ENCODE results near the gene SH3PXD2B.

Gene SH3PXD2B

DNA sequence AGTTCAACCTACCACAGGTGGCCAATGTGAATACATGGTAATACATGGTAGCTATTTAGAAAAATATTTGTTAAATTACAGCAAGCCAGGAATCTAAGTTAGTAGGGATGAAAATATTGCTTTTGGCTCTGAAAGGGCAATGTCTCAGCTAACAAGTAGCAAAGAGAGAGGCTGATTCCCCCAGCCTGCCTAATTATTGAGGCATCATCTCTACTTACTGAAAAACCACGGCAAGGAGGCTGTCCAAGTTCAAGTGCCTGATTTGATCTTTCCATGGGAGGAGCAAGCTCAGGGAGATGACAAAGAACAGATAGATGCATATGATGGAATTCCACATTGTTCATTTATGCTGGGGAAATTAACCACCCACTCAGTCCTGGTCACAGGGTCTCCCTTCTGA is 142.0 kb downstream of the SH3PXD2B start:
- Histone ChIP-seq H2BK12ac (ENCODE audit: low read length) (peak overlapping the region; percentile 48), H4K8ac (ENCODE audit: low read depth, low read length) (no peak overlapping the region), H2BK120ac (ENCODE audit: insufficient read depth, low read length, poor library complexity) (no peak overlapping the region), H3K4me3 (ENCODE audit: low read depth, low read length) (no peak overlapping the region), H3K27ac (ENCODE audit: low read depth, low read length) (no peak overlapping the region), H3K14ac (ENCODE audit: low read length) (no peak overlapping the region), H3K4ac (ENCODE audit: low read depth, low read length) (no peak overlapping the region), H3K4me2 (ENCODE audit: low read length) (no peak overlapping the region), H3K27me3 (ENCODE audit: insufficient read depth, low read length) (no peaks in the 10 kb centered on the region), H3K79me2 (ENCODE audit: control insufficient read depth, insufficient read depth, low read length, poor library complexity) (peaks cover 4% of the 10 kb centered on the region), H2BK5ac (ENCODE audit: low read depth, low read length, poor library complexity) (no peak overlapping the region), H3K23ac (ENCODE audit: low read length) (no peak overlapping the region), H2AK5ac (ENCODE audit: low read length) (no peak overlapping the region), H3K18ac (ENCODE audit: low read length) (no peak overlapping the region), H4K12ac (ENCODE audit: low read depth, low read length) (no peak overlapping the region), H3K4me1 (ENCODE audit: control insufficient read depth in 1 of 2, insufficient read depth in 2 of 2, low read length in 2 of 2) (peaks cover 8 to 16% of the 10 kb centered on the region in 2 experiments), H3K36me3 (ENCODE audit: control insufficient read depth in 1 of 2, insufficient read depth in 2 of 2, low read length in 2 of 2) (no peaks in the 10 kb centered on the region), H3K79me1 (ENCODE audit: low read length) (peaks cover 21% of the 10 kb centered on the region), H4K91ac (ENCODE audit: low read depth, low read length) (no peak overlapping the region), H2AFZ (ENCODE audit: insufficient read depth, low read length, poor library complexity) (no peak overlapping the region), H3K9ac (ENCODE audit: low read length) (no peak overlapping the region), H3K9me3 (ENCODE audit: insufficient read depth, low read depth, low read length) (no peaks in the 10 kb centered on the region)
- no peak for DNase-seq
- WGBS (ENCODE audit: extremely low coverage, insufficient coverage, insufficient read length): no CpG with 5 or more reads among the region's 1 CpG

DNA sequence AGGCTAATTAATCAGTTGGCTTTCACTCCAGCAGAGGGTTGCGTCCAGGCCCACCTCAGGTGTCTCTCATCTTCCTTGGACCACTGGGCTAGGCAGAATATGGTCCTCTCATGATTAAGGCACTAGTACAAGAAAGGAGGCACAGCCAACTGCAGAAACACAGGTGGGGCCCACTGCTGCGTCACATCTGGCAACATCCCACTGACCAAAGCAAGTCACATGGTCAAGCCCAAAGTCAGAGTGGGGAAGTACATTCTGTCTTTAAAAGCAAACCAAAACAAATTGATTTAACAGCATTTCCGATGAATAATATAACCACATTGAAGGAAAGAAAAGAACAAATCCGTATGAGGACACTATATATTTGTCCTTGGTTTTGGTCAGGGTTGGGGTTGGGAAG is 142.7 kb downstream of the SH3PXD2B start:
- H2AFZ ChIP-seq (ENCODE audit: insufficient read depth, low read length, poor library complexity): no peak overlapping the region
- H2BK120ac ChIP-seq (ENCODE audit: insufficient read depth, low read length, poor library complexity): peak overlapping the region; percentile 25
- no peak overlapping the region for H3K14ac ChIP-seq (ENCODE audit: low read length)
- no peak for DNase-seq
- H4K12ac ChIP-seq (ENCODE audit: low read depth, low read length): no peak overlapping the region
- peaks cover 8 to 16% of the 10 kb centered on the region in 2 experiments for H3K4me1 ChIP-seq (ENCODE audit: control insufficient read depth in 1 of 2, insufficient read depth in 2 of 2, low read length in 2 of 2)
- no peak overlapping the region for H3K4me2 ChIP-seq (ENCODE audit: low read length)
- H3K4me3 ChIP-seq (ENCODE audit: low read depth, low read length): no peak overlapping the region
- WGBS (ENCODE audit: extremely low coverage, insufficient coverage, insufficient read length): no CpG with 5 or more reads among the region's 4 CpGs
- H3K9me3 ChIP-seq (ENCODE audit: insufficient read depth, low read depth, low read length): no peaks in the 10 kb centered on the region
- no peaks in the 10 kb centered on the region for H3K27me3 ChIP-seq (ENCODE audit: insufficient read depth, low read length)
- no peak overlapping the region for H2AK5ac ChIP-seq (ENCODE audit: low read length)
- H3K79me2 ChIP-seq (ENCODE audit: control insufficient read depth, insufficient read depth, low read length, poor library complexity): peaks cover 4% of the 10 kb centered on the region
- no peak overlapping the region for H3K9ac ChIP-seq (ENCODE audit: low read length)
- no peak overlapping the region for H4K8ac ChIP-seq (ENCODE audit: low read depth, low read length)
- no peak overlapping the region for H3K27ac ChIP-seq (ENCODE audit: low read depth, low read length)
- H3K4ac ChIP-seq (ENCODE audit: low read depth, low read length): no peak overlapping the region
- H4K91ac ChIP-seq (ENCODE audit: low read depth, low read length): no peak overlapping the region
- H2BK5ac ChIP-seq (ENCODE audit: low read depth, low read length, poor library complexity): no peak overlapping the region
- peak overlapping the region; percentile 12 for H2BK12ac ChIP-seq (ENCODE audit: low read length)
- H3K23ac ChIP-seq (ENCODE audit: low read length): no peak overlapping the region
- H3K79me1 ChIP-seq (ENCODE audit: low read length): peaks cover 21% of the 10 kb centered on the region
- H3K18ac ChIP-seq (ENCODE audit: low read length): no peak overlapping the region
- no peaks in the 10 kb centered on the region for H3K36me3 ChIP-seq (ENCODE audit: control insufficient read depth in 1 of 2, insufficient read depth in 2 of 2, low read length in 2 of 2)

DNA sequence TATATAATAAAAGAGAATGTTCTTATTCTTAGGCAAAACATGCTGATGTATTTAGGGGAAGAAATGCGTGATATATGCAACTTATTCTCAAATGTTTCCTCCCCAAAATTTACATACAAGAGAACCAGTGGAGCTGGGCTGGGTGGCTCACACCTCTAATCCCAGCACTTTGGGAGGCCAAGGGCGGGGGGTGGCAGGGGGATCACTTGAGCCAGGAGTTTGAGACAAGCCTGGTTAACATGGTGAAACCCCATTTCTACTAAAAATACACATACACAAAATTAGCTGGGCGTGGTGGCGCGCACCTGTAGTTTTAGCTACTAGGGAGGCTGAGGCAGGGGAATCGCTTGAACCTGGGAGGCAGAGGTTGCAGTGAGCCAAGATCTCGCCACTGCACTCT is 143.3 kb downstream of the SH3PXD2B start:
- Histone ChIP-seq H3K9me3 (ENCODE audit: insufficient read depth, low read depth, low read length) (no peaks in the 10 kb centered on the region), H3K14ac (ENCODE audit: low read length) (no peak overlapping the region), H3K4me1 (ENCODE audit: control insufficient read depth in 1 of 2, insufficient read depth in 2 of 2, low read length in 2 of 2) (peaks cover 8 to 12% of the 10 kb centered on the region in 2 experiments), H2BK12ac (ENCODE audit: low read length) (no peak overlapping the region), H3K9ac (ENCODE audit: low read length) (no peak overlapping the region), H3K18ac (ENCODE audit: low read length) (no peak overlapping the region), H3K79me2 (ENCODE audit: control insufficient read depth, insufficient read depth, low read length, poor library complexity) (peaks cover 2% of the 10 kb centered on the region), H3K36me3 (ENCODE audit: control insufficient read depth in 1 of 2, insufficient read depth in 2 of 2, low read length in 2 of 2) (no peaks in the 10 kb centered on the region), H2BK120ac (ENCODE audit: insufficient read depth, low read length, poor library complexity) (no peak overlapping the region), H3K4me3 (ENCODE audit: low read depth, low read length) (no peak overlapping the region), H4K8ac (ENCODE audit: low read depth, low read length) (no peak overlapping the region), H3K4ac (ENCODE audit: low read depth, low read length) (no peak overlapping the region), H3K27ac (ENCODE audit: low read depth, low read length) (no peak overlapping the region), H2AK5ac (ENCODE audit: low read length) (no peak overlapping the region), H4K12ac (ENCODE audit: low read depth, low read length) (no peak overlapping the region), H2BK5ac (ENCODE audit: low read depth, low read length, poor library complexity) (no peak overlapping the region), H4K91ac (ENCODE audit: low read depth, low read length) (no peak overlapping the region), H3K27me3 (ENCODE audit: insufficient read depth, low read length) (no peaks in the 10 kb centered on the region), H2AFZ (ENCODE audit: insufficient read depth, low read length, poor library complexity) (no peak overlapping the region), H3K23ac (ENCODE audit: low read length) (no peak overlapping the region), H3K4me2 (ENCODE audit: low read length) (no peak overlapping the region), H3K79me1 (ENCODE audit: low read length) (peaks cover 16% of the 10 kb centered on the region)
- WGBS (ENCODE audit: extremely low coverage, insufficient coverage, insufficient read length): no CpG with 5 or more reads among the region's 7 CpGs
- no peak for DNase-seq

DNA sequence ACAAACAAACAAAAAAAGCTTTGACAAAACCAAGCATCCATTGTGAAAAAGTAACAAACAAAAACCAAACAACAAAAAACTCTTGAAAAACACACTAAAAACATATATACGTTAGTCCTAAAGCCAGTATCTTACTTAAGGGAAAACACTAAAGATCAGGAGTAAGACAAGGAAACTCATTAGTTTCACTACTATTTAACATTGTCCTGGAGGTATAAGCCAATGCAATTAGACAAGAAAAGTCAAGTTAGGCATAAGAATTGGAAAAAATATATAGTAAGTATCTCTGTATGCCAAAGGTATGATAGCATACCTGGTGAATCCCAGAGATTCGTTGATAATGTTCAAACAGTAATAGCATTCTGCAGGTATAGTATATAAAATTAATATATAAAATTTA is 148.9 kb downstream of the SH3PXD2B start:
- H4K91ac ChIP-seq (ENCODE audit: low read depth, low read length): no peak overlapping the region
- no peaks in the 10 kb centered on the region for H3K36me3 ChIP-seq (ENCODE audit: control insufficient read depth in 1 of 2, insufficient read depth in 2 of 2, low read length in 2 of 2)
- H2BK120ac ChIP-seq (ENCODE audit: insufficient read depth, low read length, poor library complexity): no peak overlapping the region
- no peak overlapping the region for H2AFZ ChIP-seq (ENCODE audit: insufficient read depth, low read length, poor library complexity)
- no peak overlapping the region for H4K12ac ChIP-seq (ENCODE audit: low read depth, low read length)
- H3K79me2 ChIP-seq (ENCODE audit: control insufficient read depth, insufficient read depth, low read length, poor library complexity): no peaks in the 10 kb centered on the region
- H3K4ac ChIP-seq (ENCODE audit: low read depth, low read length): no peak overlapping the region
- 100% methylated on average over 1 of the region's 2 CpGs for WGBS (ENCODE audit: extremely low coverage, insufficient coverage, insufficient read length)
- H3K23ac ChIP-seq (ENCODE audit: low read length): no peak overlapping the region
- H3K9me3 ChIP-seq (ENCODE audit: insufficient read depth, low read depth, low read length): no peaks in the 10 kb centered on the region
- no peak overlapping the region for H4K8ac ChIP-seq (ENCODE audit: low read depth, low read length)
- H3K79me1 ChIP-seq (ENCODE audit: low read length): no peaks in the 10 kb centered on the region
- H2BK12ac ChIP-seq (ENCODE audit: low read length): no peak overlapping the region
- H3K18ac ChIP-seq (ENCODE audit: low read length): no peak overlapping the region
- H3K4me3 ChIP-seq (ENCODE audit: low read depth, low read length): no peak overlapping the region
- no peak overlapping the region for H3K9ac ChIP-seq (ENCODE audit: low read length)
- no peak for DNase-seq
- H3K27ac ChIP-seq (ENCODE audit: low read depth, low read length): no peak overlapping the region
- no peak overlapping the region for H3K4me2 ChIP-seq (ENCODE audit: low read length)
- H3K27me3 ChIP-seq (ENCODE audit: insufficient read depth, low read length): no peaks in the 10 kb centered on the region
- H2BK5ac ChIP-seq (ENCODE audit: low read depth, low read length, poor library complexity): no peak overlapping the region
- H3K4me1 ChIP-seq (ENCODE audit: control insufficient read depth in 1 of 2, insufficient read depth in 2 of 2, low read length in 2 of 2): no peaks in the 10 kb centered on the region
- H2AK5ac ChIP-seq (ENCODE audit: low read length): no peak overlapping the region
- H3K14ac ChIP-seq (ENCODE audit: low read length): no peak overlapping the region
